Measurements from ENCODE around the gene PDE4DIP.
"Not testable (repeated sequence)": the region's sequence is repeated elsewhere in the genome, so short reads cannot be mapped to it uniquely, and the experiment has no call there.

GRCh38 chr1:148900026-148900425 is 55.8 kb downstream of the PDE4DIP start:
- TF ChIP-seq, protein P1, sequence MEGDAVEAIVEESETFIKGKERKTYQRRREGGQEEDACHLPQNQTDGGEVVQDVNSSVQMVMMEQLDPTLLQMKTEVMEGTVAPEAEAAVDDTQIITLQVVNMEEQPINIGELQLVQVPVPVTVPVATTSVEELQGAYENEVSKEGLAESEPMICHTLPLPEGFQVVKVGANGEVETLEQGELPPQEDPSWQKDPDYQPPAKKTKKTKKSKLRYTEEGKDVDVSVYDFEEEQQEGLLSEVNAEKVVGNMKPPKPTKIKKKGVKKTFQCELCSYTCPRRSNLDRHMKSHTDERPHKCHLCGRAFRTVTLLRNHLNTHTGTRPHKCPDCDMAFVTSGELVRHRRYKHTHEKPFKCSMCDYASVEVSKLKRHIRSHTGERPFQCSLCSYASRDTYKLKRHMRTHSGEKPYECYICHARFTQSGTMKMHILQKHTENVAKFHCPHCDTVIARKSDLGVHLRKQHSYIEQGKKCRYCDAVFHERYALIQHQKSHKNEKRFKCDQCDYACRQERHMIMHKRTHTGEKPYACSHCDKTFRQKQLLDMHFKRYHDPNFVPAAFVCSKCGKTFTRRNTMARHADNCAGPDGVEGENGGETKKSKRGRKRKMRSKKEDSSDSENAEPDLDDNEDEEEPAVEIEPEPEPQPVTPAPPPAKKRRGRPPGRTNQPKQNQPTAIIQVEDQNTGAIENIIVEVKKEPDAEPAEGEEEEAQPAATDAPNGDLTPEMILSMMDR (IDR thresholded peaks at IDR 0.05; ENCODE audit: insufficient read depth, low read length, poor library complexity, severe bottlenecking): not testable (repeated sequence)
- not testable (repeated sequence) for TF ChIP-seq EZH2phosphoT487 (conservative IDR thresholded peaks at IDR 0.05; ENCODE audit: low read length)

All from SU-DHL-6 (cell line).